ENCODE measurements around the gene CTCFL.

DNA sequence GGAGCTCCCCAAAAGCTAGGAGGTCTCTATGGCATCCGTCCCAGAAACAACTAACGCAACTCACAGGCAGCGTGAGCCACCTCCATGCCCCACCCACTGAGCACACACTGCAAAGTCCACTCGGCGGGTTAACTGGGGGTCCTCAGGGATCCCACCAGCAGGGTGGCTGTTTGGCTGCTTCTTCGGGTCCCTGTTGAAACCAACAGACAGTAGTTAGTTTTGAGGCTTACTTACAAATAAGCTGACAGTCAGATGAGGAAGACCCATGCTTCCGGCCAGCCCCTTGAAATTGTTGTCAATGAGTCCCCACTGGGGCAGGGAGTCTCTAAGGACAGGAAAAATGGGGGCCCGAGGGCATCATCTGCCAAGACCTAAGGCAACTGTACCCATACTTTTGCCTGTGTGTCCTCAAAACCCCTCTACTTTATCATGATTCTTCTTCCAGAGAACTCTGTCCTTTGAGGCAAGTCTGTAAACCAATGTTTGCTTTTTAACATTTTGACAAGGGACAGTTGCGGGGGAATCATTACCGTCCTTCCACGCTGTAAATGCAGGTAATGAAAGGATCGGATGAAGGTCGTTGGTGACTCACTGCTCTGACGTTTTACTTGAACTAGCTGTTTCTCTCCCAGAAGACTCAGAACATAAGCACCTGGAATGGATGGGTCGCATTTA is 33.8 kb upstream of the CTCFL start:
- TF ChIP-seq, protein P1, sequence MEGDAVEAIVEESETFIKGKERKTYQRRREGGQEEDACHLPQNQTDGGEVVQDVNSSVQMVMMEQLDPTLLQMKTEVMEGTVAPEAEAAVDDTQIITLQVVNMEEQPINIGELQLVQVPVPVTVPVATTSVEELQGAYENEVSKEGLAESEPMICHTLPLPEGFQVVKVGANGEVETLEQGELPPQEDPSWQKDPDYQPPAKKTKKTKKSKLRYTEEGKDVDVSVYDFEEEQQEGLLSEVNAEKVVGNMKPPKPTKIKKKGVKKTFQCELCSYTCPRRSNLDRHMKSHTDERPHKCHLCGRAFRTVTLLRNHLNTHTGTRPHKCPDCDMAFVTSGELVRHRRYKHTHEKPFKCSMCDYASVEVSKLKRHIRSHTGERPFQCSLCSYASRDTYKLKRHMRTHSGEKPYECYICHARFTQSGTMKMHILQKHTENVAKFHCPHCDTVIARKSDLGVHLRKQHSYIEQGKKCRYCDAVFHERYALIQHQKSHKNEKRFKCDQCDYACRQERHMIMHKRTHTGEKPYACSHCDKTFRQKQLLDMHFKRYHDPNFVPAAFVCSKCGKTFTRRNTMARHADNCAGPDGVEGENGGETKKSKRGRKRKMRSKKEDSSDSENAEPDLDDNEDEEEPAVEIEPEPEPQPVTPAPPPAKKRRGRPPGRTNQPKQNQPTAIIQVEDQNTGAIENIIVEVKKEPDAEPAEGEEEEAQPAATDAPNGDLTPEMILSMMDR (IDR thresholded peaks at IDR 0.05 in 8 of 11, conservative IDR thresholded peaks at IDR 0.05 in 3 of 11), result no peak
- TF ChIP-seq POLR2AphosphoS5 (IDR thresholded peaks at IDR 0.05), result no peak

All from spleen (tissue), 7 donors.